C4-2B (cell line): Measurements from ENCODE around the gene QSOX1.

Source experiments
- H3K27ac ChIP-seq: fragments of 450-650 bp; 2 replicates; pipeline ENCODE4 v1.5.1; 2017
- ZFX ChIP-seq: fragments of 450-650 bp; IDR thresholded peaks from 2 replicates; pipeline ENCODE4 v1.6.1; 2017
- TF ChIP-seq, protein P1 (sequence below): fragments of 450-650 bp; conservative IDR thresholded peaks from 2 replicates; pipeline ENCODE4 v1.5.1; 2017; ENCODE audit warnings: mild to moderate bottlenecking

QSOX1 gene

DNA sequence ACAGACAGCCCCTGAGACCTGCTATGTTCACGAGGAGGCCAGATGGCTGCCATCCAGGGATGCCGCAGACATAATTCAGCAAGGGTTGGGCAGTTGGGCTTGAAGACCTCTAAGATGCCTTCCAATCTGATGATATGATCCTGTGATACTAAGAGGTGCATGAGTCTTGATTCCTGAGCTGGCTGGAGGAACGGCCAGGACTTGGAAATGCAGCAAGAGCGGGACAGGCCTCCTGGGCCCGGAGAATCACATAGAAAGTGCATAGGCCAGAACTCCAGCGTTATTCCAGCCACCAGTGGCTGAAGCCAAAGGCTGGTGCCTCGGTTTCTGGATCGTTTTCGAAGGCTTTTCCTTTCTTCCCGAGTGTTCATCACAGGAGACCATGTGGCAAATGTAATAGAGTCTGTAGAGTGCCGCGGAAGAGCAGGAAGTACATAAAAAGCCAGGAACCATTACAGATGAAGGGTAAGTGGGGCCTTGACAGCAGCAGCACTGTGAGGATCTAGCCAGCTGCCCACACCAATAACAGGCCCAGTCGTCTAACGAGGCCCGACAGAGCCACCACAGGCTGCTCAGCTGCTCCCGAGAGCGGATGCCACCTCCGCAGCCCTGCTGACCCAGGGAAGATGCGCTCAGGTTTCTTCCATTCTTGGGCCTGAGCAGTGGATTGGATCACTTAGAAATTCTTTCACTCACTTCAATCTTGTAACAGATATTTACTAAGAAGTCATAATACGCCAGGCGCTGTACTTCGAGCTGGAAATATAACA lies 61.4 kb downstream of the QSOX1 start:
- H3K27ac ChIP-seq, result no peak overlapping the region
- no peak for TF ChIP-seq ZFX
- TF ChIP-seq, protein P1, sequence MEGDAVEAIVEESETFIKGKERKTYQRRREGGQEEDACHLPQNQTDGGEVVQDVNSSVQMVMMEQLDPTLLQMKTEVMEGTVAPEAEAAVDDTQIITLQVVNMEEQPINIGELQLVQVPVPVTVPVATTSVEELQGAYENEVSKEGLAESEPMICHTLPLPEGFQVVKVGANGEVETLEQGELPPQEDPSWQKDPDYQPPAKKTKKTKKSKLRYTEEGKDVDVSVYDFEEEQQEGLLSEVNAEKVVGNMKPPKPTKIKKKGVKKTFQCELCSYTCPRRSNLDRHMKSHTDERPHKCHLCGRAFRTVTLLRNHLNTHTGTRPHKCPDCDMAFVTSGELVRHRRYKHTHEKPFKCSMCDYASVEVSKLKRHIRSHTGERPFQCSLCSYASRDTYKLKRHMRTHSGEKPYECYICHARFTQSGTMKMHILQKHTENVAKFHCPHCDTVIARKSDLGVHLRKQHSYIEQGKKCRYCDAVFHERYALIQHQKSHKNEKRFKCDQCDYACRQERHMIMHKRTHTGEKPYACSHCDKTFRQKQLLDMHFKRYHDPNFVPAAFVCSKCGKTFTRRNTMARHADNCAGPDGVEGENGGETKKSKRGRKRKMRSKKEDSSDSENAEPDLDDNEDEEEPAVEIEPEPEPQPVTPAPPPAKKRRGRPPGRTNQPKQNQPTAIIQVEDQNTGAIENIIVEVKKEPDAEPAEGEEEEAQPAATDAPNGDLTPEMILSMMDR, result no peak

DNA sequence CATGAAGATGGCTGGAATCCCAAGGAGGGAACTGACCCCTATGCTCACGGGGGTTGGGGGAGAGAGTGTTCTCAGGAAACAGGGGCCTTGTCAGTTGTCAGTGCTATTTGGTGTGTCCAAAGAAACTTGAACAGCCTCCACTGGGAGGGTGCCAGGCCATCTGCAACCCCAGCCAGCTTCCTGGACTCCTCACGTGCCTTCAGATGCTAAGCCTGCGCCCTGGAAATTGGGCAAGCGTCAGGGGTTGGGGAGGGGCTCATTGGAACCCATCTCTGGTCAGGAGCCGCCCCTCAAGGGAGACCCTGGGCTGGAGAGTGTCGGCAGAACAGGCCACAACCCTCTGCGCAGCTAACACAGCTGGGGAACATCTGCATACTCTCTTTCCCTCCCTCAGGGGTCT lies 62.3 kb downstream of the QSOX1 start:
- H3K27ac ChIP-seq, result no peak overlapping the region
- no peak for TF ChIP-seq ZFX
- TF ChIP-seq, protein P1, result no peak

DNA sequence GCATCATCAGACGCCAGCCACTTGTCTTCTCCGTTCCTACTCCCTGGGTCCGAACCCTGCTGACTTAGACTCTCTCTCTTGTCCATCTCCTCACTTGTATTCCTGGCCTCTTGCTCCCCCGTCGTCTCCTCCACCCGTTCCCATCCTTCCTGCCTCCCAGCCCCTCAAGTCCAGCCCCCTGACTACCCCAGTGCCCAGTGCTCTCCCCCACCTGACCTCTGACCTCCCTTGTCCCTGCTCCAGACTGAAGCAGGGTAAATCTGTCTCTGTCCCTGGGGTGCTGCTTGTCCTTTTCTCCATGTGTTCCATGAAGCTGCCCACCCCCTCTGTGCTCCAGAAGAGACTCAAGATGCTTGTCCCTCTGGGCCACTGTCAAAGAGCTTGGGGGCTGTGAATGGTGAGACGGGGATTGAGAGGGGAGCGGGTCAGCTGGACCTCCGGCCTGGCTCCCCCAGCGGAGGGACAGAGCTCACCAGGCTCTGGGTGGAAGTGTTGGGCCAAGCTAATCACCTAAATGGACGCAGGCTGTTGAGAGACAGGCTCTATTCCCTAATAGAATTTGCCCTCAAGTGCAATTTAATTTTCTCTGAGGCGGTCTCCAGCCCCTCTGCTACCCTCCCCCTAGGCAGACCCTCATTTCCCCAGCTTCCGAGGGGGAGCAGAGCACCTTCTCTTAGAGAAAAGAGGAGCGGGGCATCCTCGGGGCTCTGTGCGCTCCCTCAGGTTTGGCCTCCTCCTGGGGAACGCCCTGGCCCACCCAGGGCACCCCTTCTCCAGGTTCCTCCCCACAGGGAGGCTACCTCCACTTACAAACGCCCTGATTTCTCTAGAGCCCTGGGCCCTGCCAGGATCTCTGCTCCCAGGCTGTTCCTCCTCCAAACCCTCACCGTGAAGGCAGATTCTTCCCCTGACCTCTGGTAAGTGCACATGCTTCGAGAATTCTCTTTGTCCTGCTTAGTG lies 64.4 kb downstream of the QSOX1 start:
- TF ChIP-seq, protein P1, result no peak
- TF ChIP-seq ZFX, result no peak
- H3K27ac ChIP-seq, result no peak overlapping the region

DNA sequence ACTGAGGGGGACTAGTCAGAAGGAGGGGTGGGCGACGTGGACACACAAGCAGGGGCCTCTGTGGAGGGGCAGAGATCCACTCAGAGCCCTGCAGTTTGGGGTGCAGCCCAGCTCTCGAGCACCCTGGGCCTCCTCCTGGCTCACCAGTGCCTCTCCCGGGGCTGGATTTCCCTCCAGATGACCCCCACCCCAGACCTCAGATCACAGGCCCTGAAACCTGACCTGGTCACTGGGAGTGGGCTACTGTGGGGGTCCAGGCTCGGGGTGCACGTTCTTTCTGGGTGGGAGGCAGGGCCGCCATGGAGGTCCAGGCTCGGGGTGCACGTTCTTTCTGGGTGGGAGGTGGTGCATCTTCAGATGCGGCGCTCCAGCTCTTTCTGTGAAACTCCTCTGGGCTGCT lies 65.1 kb downstream of the QSOX1 start:
- H3K27ac ChIP-seq, result no peak overlapping the region
- TF ChIP-seq, protein P1, result no peak
- no peak for TF ChIP-seq ZFX

DNA sequence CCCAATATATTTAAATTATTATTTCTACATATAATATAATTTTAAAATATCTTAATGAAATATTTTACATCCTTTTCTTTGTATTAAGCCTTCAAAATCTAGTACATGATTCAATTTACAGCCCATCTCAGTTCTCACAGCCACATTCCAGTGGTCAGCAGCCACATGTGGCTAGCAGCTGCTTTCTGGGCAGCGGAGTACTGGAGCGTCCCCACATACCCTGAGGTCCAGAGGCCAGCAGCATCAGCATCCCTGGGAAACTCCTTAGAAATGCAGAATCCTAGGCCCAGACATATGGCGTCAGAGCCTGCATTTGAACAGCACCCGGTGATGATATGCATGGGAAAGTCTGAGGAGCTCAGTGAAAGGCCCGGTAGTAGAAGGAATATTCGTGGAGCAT lies 66.8 kb downstream of the QSOX1 start:
- H3K27ac ChIP-seq, result no peak overlapping the region
- no peak for TF ChIP-seq ZFX
- TF ChIP-seq, protein P1, result no peak

DNA sequence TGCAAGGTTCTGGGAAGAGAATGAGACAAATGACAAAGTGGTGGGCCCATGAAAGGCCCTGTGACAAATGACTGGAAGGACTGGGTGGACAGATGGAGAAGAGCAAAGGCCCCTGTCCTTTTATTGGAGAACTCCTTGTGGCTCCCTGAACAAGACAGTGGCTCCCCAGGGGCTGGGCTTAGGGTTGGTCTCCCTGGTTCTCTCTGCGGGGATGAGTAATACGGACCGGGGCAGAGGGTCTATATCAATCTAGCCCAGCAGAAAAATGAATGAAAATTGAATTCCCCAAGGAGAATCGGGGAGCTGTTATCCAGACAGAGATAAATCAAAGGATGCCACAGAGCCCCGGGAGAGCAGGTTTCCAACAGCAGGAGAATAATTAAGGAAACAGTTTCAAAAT lies 70.2 kb downstream of the QSOX1 start:
- no peak overlapping the region for H3K27ac ChIP-seq
- no peak for TF ChIP-seq ZFX
- TF ChIP-seq, protein P1, result no peak

DNA sequence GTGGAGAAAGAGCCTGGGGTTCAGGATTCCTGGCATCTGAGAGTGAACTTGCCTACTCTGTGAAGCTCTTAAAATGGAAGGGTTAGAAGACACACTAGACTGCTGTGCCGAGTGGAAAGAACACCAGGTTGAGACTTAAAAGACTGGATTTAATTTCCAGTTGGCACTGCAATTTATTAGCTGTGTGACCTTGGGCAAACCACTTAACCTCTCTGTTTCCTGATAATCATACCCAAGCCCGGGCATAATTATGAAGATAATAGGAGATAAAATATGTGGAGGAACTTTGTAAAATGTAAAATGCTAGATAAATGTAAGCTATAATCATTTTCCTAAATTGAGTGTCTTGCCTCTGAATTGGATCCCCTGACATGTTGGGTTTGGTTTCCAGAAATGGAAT lies 70.7 kb downstream of the QSOX1 start:
- no peak overlapping the region for H3K27ac ChIP-seq
- TF ChIP-seq, protein P1, result no peak
- no peak for TF ChIP-seq ZFX
